ENCODE results near the gene RAB11FIP3. TPM values are rescaled to one million over a fixed set of nuclear protein-coding genes. Genes with fewer than 3 reads are reported as not detected.

Gene RAB11FIP3
- total and polyA plus RNA-seq, 2 of the 13 experiments (the other 11 are each of a cell fraction or from before 2014, with no cell fraction given) = 34.3 to 57.6 TPM

DNA sequence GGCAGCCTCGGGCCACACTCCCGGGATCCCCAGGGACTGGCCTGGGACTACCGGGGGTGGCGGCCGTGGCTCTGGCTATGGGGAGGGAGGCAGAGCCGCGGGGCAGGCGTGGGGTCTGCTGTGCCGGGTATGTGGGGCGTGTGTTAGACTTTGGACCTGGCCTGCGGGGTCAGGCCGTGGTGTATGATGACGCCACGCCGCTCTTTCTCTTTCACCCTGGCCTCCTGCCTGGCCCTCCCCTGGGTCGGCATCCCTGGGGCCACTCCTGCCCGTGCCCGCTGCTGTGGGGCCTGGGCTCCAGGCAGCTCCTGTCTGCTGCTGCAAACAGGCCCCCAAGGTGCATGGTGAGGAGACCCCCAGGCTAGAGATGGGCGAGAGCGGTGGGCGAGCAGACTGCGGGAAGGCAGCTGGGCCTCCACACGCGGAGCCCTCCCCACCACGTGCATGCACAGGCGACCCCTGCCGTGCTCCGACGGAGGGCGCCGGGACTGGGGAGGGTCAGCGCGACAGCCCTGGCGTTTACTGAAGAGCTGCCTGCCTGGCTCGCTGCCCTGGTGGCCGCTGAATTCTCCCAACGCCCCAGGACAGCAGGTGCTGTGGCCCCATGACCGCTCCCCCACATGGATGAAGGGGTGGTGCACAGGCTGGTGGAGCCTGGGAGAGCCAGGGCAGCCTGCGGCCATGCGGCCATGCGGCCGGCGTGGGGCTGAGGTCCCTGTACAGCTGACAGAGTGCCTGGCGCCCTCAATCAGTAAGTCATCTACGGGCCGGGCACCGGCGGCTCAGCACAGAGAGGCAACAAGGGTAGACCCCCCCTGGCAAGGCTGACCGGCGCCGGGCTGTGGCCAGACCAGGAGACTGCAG is 118.1 kb downstream of the RAB11FIP3 start (continued):
- TF ChIP-seq ZBTB20 (CRISPR knock-in tag; IDR thresholded peaks at IDR 0.05; ENCODE audit: borderline replicate concordance, low read depth) (no peak), ZNF670 (CRISPR knock-in tag; IDR thresholded peaks at IDR 0.05; ENCODE audit: borderline replicate concordance) (no peak), JDP2 (CRISPR knock-in tag; IDR thresholded peaks at IDR 0.05; ENCODE audit: borderline replicate concordance) (no peak), KDM5B (CRISPR knock-in tag; IDR thresholded peaks at IDR 0.05; ENCODE audit: borderline replicate concordance) (peak; percentile 62), NCOR1 (IDR thresholded peaks at IDR 0.05; ENCODE audit: borderline replicate concordance, low read length) (peak; percentile 49; the same call in 1 of the 2 replicates), ZNF746 (CRISPR knock-in tag; IDR thresholded peaks at IDR 0.05) (peak; percentile 83), ZNF644 (CRISPR knock-in tag; IDR thresholded peaks at IDR 0.05; ENCODE audit: low read depth) (no peak), ZSCAN20 (CRISPR knock-in tag; IDR thresholded peaks at IDR 0.05; ENCODE audit: borderline replicate concordance) (no peak), CCAR2 (optimal IDR thresholded peaks at IDR 0.05; ENCODE audit: low read depth, low read length) (no peak), HOXA9 (CRISPR knock-in tag; IDR thresholded peaks at IDR 0.05; ENCODE audit: borderline replicate concordance) (no peak), FOXC1 (CRISPR knock-in tag; IDR thresholded peaks at IDR 0.05; ENCODE audit: borderline replicate concordance) (0 out of 2 replicates have a peak, but pooled peaks have one; percentile 42), ZNF883 (CRISPR knock-in tag; IDR thresholded peaks at IDR 0.05; ENCODE audit: not compliant biosample characterization) (no peak), ARNT (IDR thresholded peaks at IDR 0.05) (no peak), ZNF605 (CRISPR knock-in tag; IDR thresholded peaks at IDR 0.05) (peak; percentile 76; the same call in 1 of the 2 replicates), KMT2B (CRISPR knock-in tag; IDR thresholded peaks at IDR 0.05) (no peak), ZNF768 (CRISPR knock-in tag; IDR thresholded peaks at IDR 0.05) (peak; percentile 11; the same call in 1 of the 2 replicates), EED (CRISPR knock-in tag; IDR thresholded peaks at IDR 0.05) (no peak), NCOA5 (CRISPR knock-in tag; IDR thresholded peaks at IDR 0.05) (no peak), ZNF737 (CRISPR knock-in tag; IDR thresholded peaks at IDR 0.05; ENCODE audit: borderline replicate concordance) (no peak), IKZF1 (IDR thresholded peaks at IDR 0.05) (no peak), ZKSCAN5 (CRISPR knock-in tag; IDR thresholded peaks at IDR 0.05) (no peak)
- TF ChIP-seq, protein P1, sequence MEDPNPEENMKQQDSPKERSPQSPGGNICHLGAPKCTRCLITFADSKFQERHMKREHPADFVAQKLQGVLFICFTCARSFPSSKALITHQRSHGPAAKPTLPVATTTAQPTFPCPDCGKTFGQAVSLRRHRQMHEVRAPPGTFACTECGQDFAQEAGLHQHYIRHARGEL (CRISPR knock-in tag; IDR thresholded peaks at IDR 0.05) = 0 out of 2 replicates have a peak, but pooled peaks have one; percentile 34
- TF ChIP-seq, protein P2, sequence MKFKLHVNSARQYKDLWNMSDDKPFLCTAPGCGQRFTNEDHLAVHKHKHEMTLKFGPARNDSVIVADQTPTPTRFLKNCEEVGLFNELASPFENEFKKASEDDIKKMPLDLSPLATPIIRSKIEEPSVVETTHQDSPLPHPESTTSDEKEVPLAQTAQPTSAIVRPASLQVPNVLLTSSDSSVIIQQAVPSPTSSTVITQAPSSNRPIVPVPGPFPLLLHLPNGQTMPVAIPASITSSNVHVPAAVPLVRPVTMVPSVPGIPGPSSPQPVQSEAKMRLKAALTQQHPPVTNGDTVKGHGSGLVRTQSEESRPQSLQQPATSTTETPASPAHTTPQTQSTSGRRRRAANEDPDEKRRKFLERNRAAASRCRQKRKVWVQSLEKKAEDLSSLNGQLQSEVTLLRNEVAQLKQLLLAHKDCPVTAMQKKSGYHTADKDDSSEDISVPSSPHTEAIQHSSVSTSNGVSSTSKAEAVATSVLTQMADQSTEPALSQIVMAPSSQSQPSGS (CRISPR knock-in tag; IDR thresholded peaks at IDR 0.05) = peak; percentile 82
- TF ChIP-seq, protein P3, sequence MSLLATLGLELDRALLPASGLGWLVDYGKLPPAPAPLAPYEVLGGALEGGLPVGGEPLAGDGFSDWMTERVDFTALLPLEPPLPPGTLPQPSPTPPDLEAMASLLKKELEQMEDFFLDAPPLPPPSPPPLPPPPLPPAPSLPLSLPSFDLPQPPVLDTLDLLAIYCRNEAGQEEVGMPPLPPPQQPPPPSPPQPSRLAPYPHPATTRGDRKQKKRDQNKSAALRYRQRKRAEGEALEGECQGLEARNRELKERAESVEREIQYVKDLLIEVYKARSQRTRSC (CRISPR knock-in tag; IDR thresholded peaks at IDR 0.05; ENCODE audit: low read depth) = no peak
- TF ChIP-seq, protein P4, sequence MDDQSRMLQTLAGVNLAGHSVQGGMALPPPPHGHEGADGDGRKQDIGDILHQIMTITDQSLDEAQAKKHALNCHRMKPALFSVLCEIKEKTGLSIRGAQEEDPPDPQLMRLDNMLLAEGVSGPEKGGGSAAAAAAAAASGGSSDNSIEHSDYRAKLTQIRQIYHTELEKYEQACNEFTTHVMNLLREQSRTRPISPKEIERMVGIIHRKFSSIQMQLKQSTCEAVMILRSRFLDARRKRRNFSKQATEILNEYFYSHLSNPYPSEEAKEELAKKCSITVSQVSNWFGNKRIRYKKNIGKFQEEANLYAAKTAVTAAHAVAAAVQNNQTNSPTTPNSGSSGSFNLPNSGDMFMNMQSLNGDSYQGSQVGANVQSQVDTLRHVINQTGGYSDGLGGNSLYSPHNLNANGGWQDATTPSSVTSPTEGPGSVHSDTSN (CRISPR knock-in tag; IDR thresholded peaks at IDR 0.05; ENCODE audit: borderline replicate concordance) = no peak
- TF ChIP-seq, protein P5, sequence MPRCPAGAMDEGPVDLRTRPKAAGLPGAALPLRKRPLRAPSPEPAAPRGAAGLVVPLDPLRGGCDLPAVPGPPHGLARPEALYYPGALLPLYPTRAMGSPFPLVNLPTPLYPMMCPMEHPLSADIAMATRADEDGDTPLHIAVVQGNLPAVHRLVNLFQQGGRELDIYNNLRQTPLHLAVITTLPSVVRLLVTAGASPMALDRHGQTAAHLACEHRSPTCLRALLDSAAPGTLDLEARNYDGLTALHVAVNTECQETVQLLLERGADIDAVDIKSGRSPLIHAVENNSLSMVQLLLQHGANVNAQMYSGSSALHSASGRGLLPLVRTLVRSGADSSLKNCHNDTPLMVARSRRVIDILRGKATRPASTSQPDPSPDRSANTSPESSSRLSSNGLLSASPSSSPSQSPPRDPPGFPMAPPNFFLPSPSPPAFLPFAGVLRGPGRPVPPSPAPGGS (CRISPR knock-in tag; IDR thresholded peaks at IDR 0.05) = no peak
